GM19239 (cell line): ENCODE measurements around the gene KRT35.

ENCODE experiments used
- DNase-seq: peaks from one replicate; pipeline ENCODE4 v3.0.0; 2011; ENCODE audit warnings: low spot score; ENCODE audit not compliant: insufficient read length
- FAIRE-seq: peaks from 2 replicates; lab custom pipeline; 2011; peaks lifted over from hg19 to GRCh38; lab: Jason Lieb, UNC

Gene KRT35

GRCh38 chr17:41490000-41490990, 9.3 kb upstream of the KRT35 start:
- DNase-seq, result no peak
- no peak for FAIRE-seq

GRCh38 chr17:41489531-41489930, 8.6 kb upstream of the KRT35 start, which contains the start of gene KRT36:
Gene KRT36 (minus strand): TSS chr17:41489910. CDS start chr17:41489864, 46 bp downstream.
- DNase-seq (no peak), FAIRE-seq (no peak)

GRCh38 chr17:41486809-41487530, 6.0 kb upstream of the KRT35 start:
- no peak for FAIRE-seq
- DNase-seq, result peak; percentile 28

GRCh38 chr17:41486316-41486715, 5.4 kb upstream of the KRT35 start:
- FAIRE-seq (no peak), DNase-seq (no peak)

GRCh38 chr17:41484920-41485904, 4.3 kb upstream of the KRT35 start:
- FAIRE-seq (no peak), DNase-seq (no peak)

GRCh38 chr17:41483991-41484826, 3.3 kb upstream of the KRT35 start:
- FAIRE-seq, result no peak
- DNase-seq, result no peak

GRCh38 chr17:41483531-41483930, 2.6 kb upstream of the KRT35 start:
- FAIRE-seq, result no peak
- DNase-seq, result no peak

- no peak for DNase-seq
- no peak for FAIRE-seq
These were observed 370 bp downstream of the KRT35 start for GRCh38 chr17:41480581-41480980.

- FAIRE-seq (no peak), DNase-seq (no peak)
These were observed 815 bp downstream of the KRT35 start for GRCh38 chr17:41480136-41480535.

- DNase-seq (no peak), FAIRE-seq (no peak)
These were observed 2.7 kb downstream of the KRT35 start for GRCh38 chr17:41478237-41478636.

- FAIRE-seq, result no peak
- DNase-seq, result no peak
These were observed 3.8 kb downstream of the KRT35 start for GRCh38 chr17:41476866-41477815.

GRCh38 chr17:41475421-41475820, 5.5 kb downstream of the KRT35 start:
- DNase-seq (no peak), FAIRE-seq (no peak)

- FAIRE-seq (no peak), DNase-seq (no peak)
These were observed 6.1 kb downstream of the KRT35 start for GRCh38 chr17:41474863-41475262.

GRCh38 chr17:41468346-41468745, 12.6 kb downstream of the KRT35 start:
- DNase-seq (no peak), FAIRE-seq (no peak)

GRCh38 chr17:41467561-41467960, 13.4 kb downstream of the KRT35 start:
- FAIRE-seq, result no peak
- no peak for DNase-seq

GRCh38 chr17:41466988-41467387, 14.0 kb downstream of the KRT35 start, which contains the start of gene KRT32:
Gene KRT32 (minus strand): TSS chr17:41467386. CDS start chr17:41467325, 61 bp downstream.
- DNase-seq (no peak), FAIRE-seq (no peak)

- DNase-seq (no peak), FAIRE-seq (no peak)
These were observed 16.3 kb downstream of the KRT35 start for GRCh38 chr17:41464682-41465081.

- DNase-seq, result no peak
- FAIRE-seq, result no peak
These were observed 16.8 kb downstream of the KRT35 start for GRCh38 chr17:41464173-41464572.
